SK-N-SH (cell line): ENCODE data around the gene SF3B6. TPM values are rescaled to one million over a fixed set of nuclear protein-coding genes. Genes with fewer than 3 reads are reported as not detected.

Source experiments
- CTCF ChIA-PET: fragments of 300-600, 350-600 bp; formaldehyde crosslinking; extraction: SDS; loops from one replicate; lab custom pipeline; 2021; lab: Yijun Ruan, JAX
- POLR2A ChIA-PET: fragments of 350-600 bp; sonication (Branson Sonifier 250); formaldehyde crosslinking; extraction: SDS; loops from one replicate; lab custom pipeline; 2020; ENCODE audit warnings: antibody characterized with exemption, inconsistent platforms; lab: Yijun Ruan, JAX
- DNase-seq: peaks from one replicate; pipeline ENCODE4 v3.0.0; 2012
- H2AFZ ChIP-seq: fragments of 200-600 bp; sonication (generic); 2 replicates; pipeline ENCODE4 v1.8.1; 2016; ENCODE audit warnings: antibody characterized with exemption, mild to moderate bottlenecking, low read depth
- H3F3A ChIP-seq: fragments of 200-600 bp; sonication (generic); replicated peaks from 2 replicates; pipeline ENCODE3; 2016; ENCODE audit warnings: antibody characterized with exemption, mild to moderate bottlenecking; ENCODE audit not compliant: insufficient read depth
- H3K27ac ChIP-seq, 2 experiments: fragments of 200-500 bp in 1 of 2; fragments of 200-600 bp in 1 of 2; sonication (Bioruptor generic) in 1 of 2; sonication (generic), shearing (Covaris generic) in 1 of 2; 2 replicates each; pipeline versions ENCODE4 v1.5.1 to v1.6.1; 2014 to 2016; ENCODE audit warnings: low read depth in 2 of 2, inconsistent platforms in 1 of 2, low read length in 1 of 2, mild to moderate bottlenecking in 1 of 2, mixed read lengths in 1 of 2
- H3K27me3 ChIP-seq: fragments of 200-600 bp; sonication (generic), shearing (Covaris generic); 2 replicates; pipeline ENCODE4 v1.6.1; 2016; ENCODE audit warnings: mixed run types; ENCODE audit not compliant: insufficient read depth
- H3K36me3 ChIP-seq, 2 experiments: fragments of 200-500 bp in 1 of 2; fragments of 200-600 bp in 1 of 2; sonication (Bioruptor generic) in 1 of 2; sonication (generic) in 1 of 2; replicated peaks in 1 of 2; 2 replicates each; pipeline versions ENCODE3 to v1.5.1; 2014 to 2016; ENCODE audit warnings: low read length in 1 of 2, mild to moderate bottlenecking in 1 of 2; ENCODE audit not compliant: insufficient read depth in 2 of 2, control insufficient read depth in 1 of 2
- H3K4me1 ChIP-seq, 2 experiments: fragments of 200-500 bp in 1 of 2; fragments of 200-600 bp in 1 of 2; sonication (Bioruptor generic) in 1 of 2; sonication (generic), shearing (Covaris generic) in 1 of 2; 2 replicates each; pipeline versions ENCODE4 v1.5.1 to v1.6.1; 2014 to 2016; ENCODE audit warnings: low read depth in 1 of 2, low read length in 1 of 2, mixed run types in 1 of 2; ENCODE audit not compliant: insufficient read depth in 2 of 2, control insufficient read depth in 1 of 2
- H3K4me2 ChIP-seq: fragments of 200-600 bp; sonication (generic), shearing (Covaris generic); 2 replicates; pipeline ENCODE4 v1.6.1; 2017; ENCODE audit warnings: mixed run types
- H3K4me3 ChIP-seq, 2 experiments: fragments of 200-500 bp in 1 of 2; fragments of 200-600 bp in 1 of 2; sonication (Bioruptor generic) in 1 of 2; sonication (generic), shearing (Covaris generic) in 1 of 2; 2 replicates each; pipeline versions ENCODE4 v1.5.1 to v1.8.1; 2014 to 2016; ENCODE audit warnings: low read depth in 2 of 2, inconsistent platforms in 1 of 2, low read length in 1 of 2, mild to moderate bottlenecking in 1 of 2, mixed read lengths in 1 of 2, moderate library complexity in 1 of 2
- H3K79me2 ChIP-seq: fragments of 200-600 bp; sonication (generic); 2 replicates; pipeline ENCODE4 v1.8.1; 2017; ENCODE audit warnings: mild to moderate bottlenecking; ENCODE audit not compliant: insufficient read depth
- H3K9ac ChIP-seq: fragments of 200-600 bp; sonication (generic); 2 replicates; pipeline ENCODE4 v1.6.1; 2017; ENCODE audit warnings: mixed run types
- H3K9me2 ChIP-seq: fragments of 200-600 bp; sonication (generic); 2 replicates; pipeline ENCODE4 v1.6.1; 2017; ENCODE audit warnings: mixed run types
- H3K9me3 ChIP-seq: fragments of 200-600 bp; sonication (generic); 2 replicates; pipeline ENCODE4 v1.6.1; 2017; ENCODE audit warnings: mixed run types, mild to moderate bottlenecking, moderate library complexity
- H4K20me1 ChIP-seq: fragments of 200-600 bp; sonication (generic); 2 replicates; pipeline ENCODE4 v1.6.1; 2017; ENCODE audit warnings: mild to moderate bottlenecking, mixed run types; ENCODE audit not compliant: insufficient read depth
- CHD2 ChIP-seq: fragments of 150-350 bp; IDR thresholded peaks from 2 replicates; pipeline ENCODE4 v1.6.1; 2018; ENCODE audit warnings: low read length; ENCODE audit not compliant: partially characterized antibody
- GABPA ChIP-seq: IDR thresholded peaks from 2 replicates; pipeline ENCODE4 v1.4.0; 2012; ENCODE audit warnings: low read depth, mild to moderate bottlenecking
- GATA2 ChIP-seq: sonication (generic); formaldehyde crosslinking; IDR thresholded peaks from 2 replicates; pipeline ENCODE4 v1.5.0; 2020; ENCODE audit warnings: mild to moderate bottlenecking, missing genetic modification reagents
- MAX ChIP-seq: IDR thresholded peaks from 2 replicates; pipeline ENCODE4 v1.4.0; 2012; ENCODE audit warnings: low read depth
- MXI1 ChIP-seq: IDR thresholded peaks from 2 replicates; pipeline ENCODE4 v1.6.1; 2012; ENCODE audit warnings: mild to moderate bottlenecking, low read depth, low read length, improper control_type of control experiment
- NFIC ChIP-seq: IDR thresholded peaks from 2 replicates; pipeline ENCODE4 v1.4.0; 2012; ENCODE audit warnings: borderline replicate concordance
- NRF1 ChIP-seq: IDR thresholded peaks from 2 replicates; pipeline ENCODE4 v1.6.1; 2012; ENCODE audit warnings: low read depth, mild to moderate bottlenecking, low read length
- POLR2AphosphoS5 ChIP-seq: IDR thresholded peaks from 2 replicates; pipeline ENCODE4 v1.6.1; 2012; ENCODE audit warnings: low read depth, low read length
- REST ChIP-seq: IDR thresholded peaks from 2 replicates; pipeline ENCODE4 v1.6.1; 2012; ENCODE audit warnings: mild to moderate bottlenecking, low read depth, low read length, moderate library complexity
- TAF1 ChIP-seq: IDR thresholded peaks from 2 replicates; pipeline ENCODE4 v1.6.1; 2012; ENCODE audit warnings: low read depth, mild to moderate bottlenecking, low read length, moderate library complexity, borderline replicate concordance
- ZBTB33 ChIP-seq: IDR thresholded peaks from 2 replicates; pipeline ENCODE4 v1.4.0; 2012; ENCODE audit warnings: low read depth, borderline replicate concordance
- WGBS: methylation state at CpG from one replicate; pipeline ENCODE4 v1.1.6; 2017; ENCODE audit warnings: low lambda C conversion rate; 5-methylcytosine and 5-hydroxymethylcytosine counted together
- polyA plus RNA-seq, 3 experiments: library from polyadenylated mRNA; depleted of rRNA; stranded (reverse); fragments of >200 nt; gene quantifications; 2 replicates each; pipeline ENCODE4 v1.2.3, GENCODE V29; 2012

Gene SF3B6
- polyA plus RNA-seq, 1 of the 3 experiments (the other 2 are of a cell fraction): 275 TPM

- POLR2A ChIA-PET: interaction anchor here (1.0 to 2.4 kb wide), 6 partner anchors 17 to 123 kb away, joined by 3 to 16 read pairs (median 6); partner anchors contain the start of genes ATAD2B, SF3B6, TP53I3 and UBXN2A
These were observed 26.6 kb downstream of the SF3B6 start, which contains the start of gene FKBP1B for GRCh38 chr2:24049485-24050021. Gene FKBP1B (plus strand): TSS chr2:24049741. CDS start chr2:24049850, 109 bp downstream.

GRCh38 chr2:24048769-24049484 lies 27.2 kb downstream of the SF3B6 start:
- DNase-seq: peak; percentile 36
- Histone ChIP-seq H3K4me3 (peak overlapping the region; percentile 77 to 80), H3K36me3 (no peaks in the 10 kb centered on the region), H2AFZ (peak overlapping the region; percentile 94), H3K4me2 (peak overlapping the region; percentile 92), H4K20me1 (no peaks in the 10 kb centered on the region), H3F3A (peaks cover 15% of the 10 kb centered on the region), H3K9me2 (no peaks in the 10 kb centered on the region), H3K9me3 (no peaks in the 10 kb centered on the region), H3K27me3 (no peaks in the 10 kb centered on the region), H3K9ac (peak overlapping the region; percentile 65), H3K4me1 (peaks cover 3 to 18% of the 10 kb centered on the region in 2 experiments; a peak in 2 of 4 replicates), H3K27ac (peak overlapping the region in 1 of 2 experiments; percentile 29; a peak in 1 of 4 replicates), H3K79me2 (peaks cover 32% of the 10 kb centered on the region)
- TF ChIP-seq NFIC (0 out of 2 replicates have a peak, but pooled peaks have one; percentile 12), GABPA (no peak), REST (0 out of 2 replicates have a peak, but pooled peaks have one; percentile 8)
- CTCF ChIA-PET: interaction anchor here (1.2 to 5.1 kb wide), 4 partner anchors 12 to 122 kb away, joined by 5 to 43 read pairs (median 30); partner anchors contain the start of genes ATAD2B, SF3B6 and TP53I3
- POLR2A ChIA-PET: interaction anchor here (2.4 kb wide), 1 partner anchor 27 kb away, joined by 16 read pairs; the partner anchor contains the start of gene SF3B6
- 8% methylated on average over 23 of the region's 23 CpGs for WGBS

More at GRCh38 chr2:24049485-24050021, 26.6 kb downstream of the SF3B6 start, which contains the start of gene FKBP1B:
- peak; percentile 97 for DNase-seq
- Histone ChIP-seq H3K79me2 (peaks cover 26% of the 10 kb centered on the region), H3K9me2 (no peaks in the 10 kb centered on the region), H3K4me2 (peak within 1 kb of the TSS; percentile 92), H3K9me3 (no peaks in the 10 kb centered on the region), H3K4me1 (peaks cover 3 to 24% of the 10 kb centered on the region in 2 experiments; a peak in 2 of 4 replicates), H3K4me3 (peak within 1 kb of the TSS; percentile 77 to 80), H3K27me3 (no peaks in the 10 kb centered on the region), H3K36me3 (peaks cover 0 to 1% of the 10 kb centered on the region in 2 experiments), H3K27ac (peak within 1 kb of the TSS in 1 of 2 experiments; percentile 72; a peak in 2 of 4 replicates), H4K20me1 (no peaks in the 10 kb centered on the region), H2AFZ (peak within 1 kb of the TSS; percentile 94), H3K9ac (peak within 1 kb of the TSS; percentile 65), H3F3A (peaks cover 15% of the 10 kb centered on the region)
- CTCF ChIA-PET: interaction anchor here (0.8 to 5.1 kb wide), 7 partner anchors 11 to 122 kb away, joined by 3 to 43 read pairs (median 6); partner anchors contain the start of genes ATAD2B, SF3B6 and TP53I3
- WGBS: 3% methylated on average over 31 of the region's 52 CpGs
- TF ChIP-seq GATA2 (CRISPR knock-in tag): no peak
- peak; percentile 71 for TF ChIP-seq CHD2
- TF ChIP-seq MAX: 0 out of 2 replicates have a peak, but pooled peaks have one; percentile 25
- TF ChIP-seq POLR2AphosphoS5: peak; percentile 78
- peak; percentile 53 for TF ChIP-seq NRF1
- TF ChIP-seq ZBTB33: no peak
- peak; percentile 91 for TF ChIP-seq MXI1
- TF ChIP-seq TAF1: peak; percentile 84
